ENCODE results near the gene COL9A2.

- TF ChIP-seq EZH2 (IDR thresholded peaks at IDR 0.05; ENCODE audit: borderline replicate concordance, insufficient read depth, low read depth, low read length, poor library complexity, severe bottlenecking): no peak
- TF ChIP-seq, protein P1, sequence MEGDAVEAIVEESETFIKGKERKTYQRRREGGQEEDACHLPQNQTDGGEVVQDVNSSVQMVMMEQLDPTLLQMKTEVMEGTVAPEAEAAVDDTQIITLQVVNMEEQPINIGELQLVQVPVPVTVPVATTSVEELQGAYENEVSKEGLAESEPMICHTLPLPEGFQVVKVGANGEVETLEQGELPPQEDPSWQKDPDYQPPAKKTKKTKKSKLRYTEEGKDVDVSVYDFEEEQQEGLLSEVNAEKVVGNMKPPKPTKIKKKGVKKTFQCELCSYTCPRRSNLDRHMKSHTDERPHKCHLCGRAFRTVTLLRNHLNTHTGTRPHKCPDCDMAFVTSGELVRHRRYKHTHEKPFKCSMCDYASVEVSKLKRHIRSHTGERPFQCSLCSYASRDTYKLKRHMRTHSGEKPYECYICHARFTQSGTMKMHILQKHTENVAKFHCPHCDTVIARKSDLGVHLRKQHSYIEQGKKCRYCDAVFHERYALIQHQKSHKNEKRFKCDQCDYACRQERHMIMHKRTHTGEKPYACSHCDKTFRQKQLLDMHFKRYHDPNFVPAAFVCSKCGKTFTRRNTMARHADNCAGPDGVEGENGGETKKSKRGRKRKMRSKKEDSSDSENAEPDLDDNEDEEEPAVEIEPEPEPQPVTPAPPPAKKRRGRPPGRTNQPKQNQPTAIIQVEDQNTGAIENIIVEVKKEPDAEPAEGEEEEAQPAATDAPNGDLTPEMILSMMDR (IDR thresholded peaks at IDR 0.05): no peak
Observed at GRCh38 chr1:40303051-40303771, 13.9 kb downstream of the COL9A2 start.
